ENCODE results near the gene MBD3L4.

- TF ChIP-seq CTCF (IDR thresholded peaks at IDR 0.05), result no peak
- no peak for TF ChIP-seq POLR2AphosphoS5 (IDR thresholded peaks at IDR 0.05; ENCODE audit: insufficient read depth in 1 of 2, low read depth in 1 of 2)
These were observed 33.8 kb downstream of the MBD3L4 start for GRCh38 chr19:7006135-7006704.
